ENCODE results near the gene PRDX3.

PRDX3 gene

DNA sequence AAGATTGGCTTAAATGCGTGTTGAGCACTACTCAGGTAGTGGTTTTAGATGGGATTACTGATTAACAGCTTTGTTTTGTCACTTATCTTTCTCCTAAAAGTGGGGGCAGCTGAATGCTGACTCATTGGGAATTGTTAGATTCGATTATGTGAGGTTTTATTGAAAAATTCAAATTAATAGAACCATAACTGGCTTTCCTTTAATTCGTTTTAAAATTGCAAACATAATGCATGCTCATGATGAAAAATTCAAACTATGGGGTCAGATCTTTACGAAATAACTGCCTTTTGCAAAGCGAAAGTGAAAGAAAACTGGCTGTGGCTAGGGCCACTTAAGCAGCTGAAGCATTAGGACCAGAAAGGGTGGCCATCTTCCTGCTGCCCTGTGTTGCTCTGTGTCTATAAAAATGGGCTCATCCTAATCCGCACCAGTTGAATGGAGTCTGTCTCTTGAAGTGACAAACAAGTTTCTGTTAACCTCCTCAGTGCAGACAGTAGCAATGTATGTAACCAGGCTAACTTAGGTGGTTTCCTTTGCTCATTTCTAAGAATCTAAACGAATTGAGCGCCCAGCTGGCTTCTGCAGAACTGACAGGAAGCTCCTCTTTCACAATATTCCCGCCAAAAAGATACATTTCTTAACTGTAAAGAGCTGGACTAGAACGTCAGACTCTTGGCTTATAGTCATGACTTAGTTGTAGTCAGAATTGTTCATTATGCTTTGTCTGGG, 46.9 kb downstream of the PRDX3 start:
- peak in 3 of 51 donors; percentile 6 to 31 (median 6) for DNase-seq

DNA sequence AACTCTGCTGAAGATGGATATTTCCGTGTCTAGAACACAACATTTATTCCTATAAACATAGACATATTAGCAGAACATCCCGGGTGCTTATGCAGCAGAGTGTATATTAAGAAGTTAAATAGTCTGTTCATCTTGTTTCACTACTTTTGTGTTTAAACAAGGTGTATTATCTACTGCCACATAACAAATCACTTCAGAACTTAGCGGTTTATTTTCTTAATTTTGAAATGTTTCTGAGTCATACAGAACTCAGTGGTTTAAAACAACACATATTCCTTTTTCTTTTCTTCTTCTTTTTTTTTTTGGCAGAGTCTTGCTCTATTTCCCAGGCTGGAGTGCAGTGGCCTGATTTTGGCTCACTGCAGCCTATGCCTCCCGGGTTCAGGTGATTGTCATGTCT, 48.9 kb downstream of the PRDX3 start:
- no peak for DNase-seq

DNA sequence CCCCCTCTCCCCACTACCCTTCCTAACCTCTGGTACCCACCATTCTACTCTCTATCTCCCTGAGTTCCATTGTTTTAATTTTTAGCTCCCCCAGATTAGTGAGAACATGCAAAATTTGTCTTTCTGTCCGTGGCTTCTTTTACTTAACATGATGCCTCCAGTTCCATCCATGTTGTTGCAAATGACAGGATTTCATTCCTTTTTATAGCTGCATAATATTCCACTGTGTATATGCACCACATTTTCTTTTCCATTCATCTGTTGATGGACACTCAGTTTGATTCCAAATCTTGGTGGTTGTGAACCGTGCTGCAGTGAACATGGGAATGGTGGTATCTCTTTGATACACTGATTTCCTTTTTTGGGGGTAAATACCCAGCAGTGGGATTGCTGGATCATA, 52.7 kb downstream of the PRDX3 start:
- DNase-seq = no peak

DNA sequence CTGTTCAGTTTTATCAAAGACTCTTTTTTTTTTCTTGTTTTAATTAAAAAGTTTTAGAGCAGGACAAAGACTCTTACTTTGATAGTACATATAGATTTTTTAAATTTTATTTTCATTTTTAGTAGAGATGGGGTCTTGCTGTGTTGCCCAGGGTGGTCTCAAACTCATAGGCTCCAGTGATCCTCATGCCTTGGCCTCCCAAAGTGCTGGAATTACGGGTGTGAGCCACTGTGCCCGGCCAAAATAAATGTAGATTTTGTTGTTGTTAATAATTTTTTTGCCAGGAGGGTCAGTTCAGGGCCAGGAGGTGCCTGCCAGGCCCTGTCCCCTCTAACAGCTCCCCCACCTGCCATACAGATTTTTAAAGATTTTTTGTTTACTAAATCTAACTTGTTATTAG, 57.7 kb downstream of the PRDX3 start:
- no peak for DNase-seq

DNA sequence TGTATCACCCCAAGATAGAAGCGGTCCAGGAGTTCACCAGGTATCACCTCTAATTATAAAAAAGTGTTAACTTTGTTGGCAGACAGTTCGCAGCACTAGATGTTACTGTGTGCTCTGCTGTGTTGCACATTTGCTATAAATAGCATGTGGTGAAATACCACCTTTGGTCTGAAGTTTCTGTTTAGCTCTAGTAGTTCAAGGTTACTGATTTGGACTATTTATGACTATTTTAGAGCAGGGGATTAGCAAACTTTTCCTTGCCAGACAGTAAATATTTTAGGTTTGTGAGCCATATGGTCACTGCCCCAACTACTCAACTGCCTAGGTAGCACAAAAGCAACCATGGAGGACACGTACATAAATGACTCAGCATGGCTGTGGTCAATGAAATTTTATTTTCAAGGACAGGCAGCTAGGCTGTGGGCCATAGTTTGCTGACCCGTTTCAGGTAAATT, 58.2 kb downstream of the PRDX3 start:
- no peak for DNase-seq

DNA sequence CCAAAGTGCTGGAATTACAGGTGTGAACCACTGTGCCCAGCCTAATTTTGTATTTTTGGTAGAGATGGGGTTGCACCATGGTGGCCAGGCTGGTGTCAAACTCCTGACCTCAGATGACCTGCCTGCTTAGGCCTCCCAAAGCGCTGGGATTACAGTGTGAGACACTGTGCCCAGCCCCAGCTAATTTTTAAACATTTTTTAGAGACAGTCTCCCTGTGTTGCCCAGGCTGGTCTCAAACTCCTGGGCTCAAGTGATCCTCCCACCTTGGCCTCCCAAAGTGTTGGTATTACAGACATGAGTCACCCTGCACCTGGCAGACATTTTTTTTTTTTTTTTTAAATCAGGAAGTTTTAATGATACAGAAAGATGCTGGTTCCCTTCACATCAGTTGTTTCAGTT, 59.2 kb downstream of the PRDX3 start:
- no peak for DNase-seq

DNA sequence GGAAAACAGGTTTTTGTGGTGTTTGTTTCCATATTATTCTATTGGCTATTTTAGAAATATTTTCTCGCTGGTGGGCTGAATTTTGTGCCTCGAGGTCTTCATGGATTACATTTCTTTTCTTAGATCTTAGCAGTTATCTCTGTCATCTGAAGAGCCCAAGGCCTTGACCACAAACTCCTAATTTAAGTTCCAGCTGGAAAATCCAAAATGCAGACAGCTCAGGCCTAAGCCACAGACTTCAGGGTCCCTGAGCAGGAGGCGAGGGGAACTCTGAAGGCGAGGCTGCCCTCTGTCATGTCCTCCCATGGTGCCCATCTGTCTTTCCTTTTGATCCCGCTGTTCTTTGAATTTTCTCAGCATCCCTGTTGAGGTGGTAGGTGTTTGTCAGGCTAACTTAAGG, 60.4 kb downstream of the PRDX3 start:
- DNase-seq = no peak

All from hypothalamus (tissue), 51 donors.